ENCODE measurements around the gene SETX. TPM values are rescaled to one million over a fixed set of nuclear protein-coding genes. Genes with fewer than 3 reads are reported as not detected.
"Not testable (repeated sequence)": the region's sequence is repeated elsewhere in the genome, so short reads cannot be mapped to it uniquely, and the experiment has no call there.

The SETX gene
- total RNA-seq, 1 donor from 2014 or later = 56.9 TPM

DNA sequence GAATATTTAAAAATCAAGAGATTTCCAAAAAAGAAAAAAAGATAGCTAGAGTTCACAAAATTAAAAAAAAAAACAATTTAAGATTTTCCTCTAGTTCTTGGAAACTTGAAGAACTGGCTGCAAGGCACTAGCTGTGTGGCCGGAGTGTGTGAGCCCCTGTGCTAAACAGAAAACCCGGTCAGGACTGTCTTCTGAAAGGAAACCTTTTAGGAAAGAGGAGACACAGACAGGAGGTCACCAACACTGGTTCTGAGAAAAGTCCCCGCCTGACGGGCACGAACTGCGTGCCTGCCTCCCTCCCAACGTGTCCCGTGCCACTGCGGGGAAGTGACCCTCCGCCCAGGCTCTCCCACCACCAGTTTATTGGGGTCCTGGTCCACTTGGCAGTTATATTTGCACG, 36.7 kb upstream of the SETX start:
- intact Hi-C loops (cut with DNase I) = no loop called here
- ATAC-seq (no peak), DNase-seq (no peak)
- Histone ChIP-seq H3K27me3 (no peaks in the 10 kb centered on the region), H3K27ac (no peak overlapping the region), H3K4me1 (no peaks in the 10 kb centered on the region), H3K4me3 (no peak overlapping the region), H3K36me3 (peaks cover 98% of the 10 kb centered on the region), H3K9me3 (no peaks in the 10 kb centered on the region)
- TF ChIP-seq, protein P1, sequence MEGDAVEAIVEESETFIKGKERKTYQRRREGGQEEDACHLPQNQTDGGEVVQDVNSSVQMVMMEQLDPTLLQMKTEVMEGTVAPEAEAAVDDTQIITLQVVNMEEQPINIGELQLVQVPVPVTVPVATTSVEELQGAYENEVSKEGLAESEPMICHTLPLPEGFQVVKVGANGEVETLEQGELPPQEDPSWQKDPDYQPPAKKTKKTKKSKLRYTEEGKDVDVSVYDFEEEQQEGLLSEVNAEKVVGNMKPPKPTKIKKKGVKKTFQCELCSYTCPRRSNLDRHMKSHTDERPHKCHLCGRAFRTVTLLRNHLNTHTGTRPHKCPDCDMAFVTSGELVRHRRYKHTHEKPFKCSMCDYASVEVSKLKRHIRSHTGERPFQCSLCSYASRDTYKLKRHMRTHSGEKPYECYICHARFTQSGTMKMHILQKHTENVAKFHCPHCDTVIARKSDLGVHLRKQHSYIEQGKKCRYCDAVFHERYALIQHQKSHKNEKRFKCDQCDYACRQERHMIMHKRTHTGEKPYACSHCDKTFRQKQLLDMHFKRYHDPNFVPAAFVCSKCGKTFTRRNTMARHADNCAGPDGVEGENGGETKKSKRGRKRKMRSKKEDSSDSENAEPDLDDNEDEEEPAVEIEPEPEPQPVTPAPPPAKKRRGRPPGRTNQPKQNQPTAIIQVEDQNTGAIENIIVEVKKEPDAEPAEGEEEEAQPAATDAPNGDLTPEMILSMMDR (IDR thresholded peaks at IDR 0.05) = no peak

DNA sequence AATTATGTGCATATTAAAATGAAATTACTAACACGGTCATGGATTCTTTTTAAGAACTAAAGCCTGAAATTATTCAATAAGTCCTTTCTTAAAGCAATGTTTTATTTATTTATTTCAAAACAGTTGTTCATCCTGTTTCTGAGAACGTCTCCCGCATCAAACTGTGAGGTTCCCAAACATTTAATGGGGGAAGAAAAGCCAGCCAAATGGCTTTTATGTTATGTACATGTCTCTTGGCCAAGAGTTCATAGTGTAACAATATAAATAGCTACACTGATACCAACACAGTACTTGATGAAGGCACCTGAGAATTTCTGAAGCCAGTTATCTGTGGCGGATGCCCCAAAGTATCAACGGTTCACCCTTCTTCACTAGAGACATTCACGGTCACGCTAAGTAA, 36.2 kb upstream of the SETX start:
- Histone ChIP-seq H3K27me3 (no peaks in the 10 kb centered on the region), H3K9me3 (no peaks in the 10 kb centered on the region), H3K27ac (no peak overlapping the region), H3K4me3 (no peak overlapping the region), H3K4me1 (no peaks in the 10 kb centered on the region), H3K36me3 (peaks cover 98% of the 10 kb centered on the region)
- DNase-seq = no peak
- TF ChIP-seq, protein P1 (IDR thresholded peaks at IDR 0.05) = no peak
- no peak for ATAC-seq
- intact Hi-C loops (cut with DNase I) = no loop called here

DNA sequence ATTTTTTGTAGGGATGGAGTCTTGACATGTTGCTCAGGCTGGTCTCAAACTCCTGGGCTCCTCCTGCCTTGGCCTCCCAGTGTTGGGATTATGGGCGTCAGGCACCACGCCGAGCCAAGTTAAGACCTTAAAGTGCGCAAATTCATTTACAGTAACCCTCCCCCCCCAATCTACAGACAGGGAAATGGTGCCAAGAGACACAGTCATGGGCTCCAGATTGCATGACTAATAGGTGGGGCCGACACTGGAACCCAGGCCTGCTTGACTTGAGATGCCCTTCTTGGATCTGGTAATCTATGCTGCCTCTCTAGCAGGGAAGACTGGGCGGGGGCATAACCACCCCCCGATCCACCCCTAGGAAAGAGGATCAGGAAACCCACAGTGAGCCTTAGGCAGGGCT, 32.3 kb upstream of the SETX start:
- Histone ChIP-seq H3K4me1 (peaks cover 5% of the 10 kb centered on the region), H3K4me3 (no peak overlapping the region), H3K27me3 (no peaks in the 10 kb centered on the region), H3K36me3 (peaks cover 78% of the 10 kb centered on the region), H3K9me3 (no peaks in the 10 kb centered on the region), H3K27ac (no peak overlapping the region)
- intact Hi-C loops (cut with DNase I) = no loop called here
- TF ChIP-seq, protein P1 (IDR thresholded peaks at IDR 0.05) = no peak
- ATAC-seq = no peak
- no peak for DNase-seq

DNA sequence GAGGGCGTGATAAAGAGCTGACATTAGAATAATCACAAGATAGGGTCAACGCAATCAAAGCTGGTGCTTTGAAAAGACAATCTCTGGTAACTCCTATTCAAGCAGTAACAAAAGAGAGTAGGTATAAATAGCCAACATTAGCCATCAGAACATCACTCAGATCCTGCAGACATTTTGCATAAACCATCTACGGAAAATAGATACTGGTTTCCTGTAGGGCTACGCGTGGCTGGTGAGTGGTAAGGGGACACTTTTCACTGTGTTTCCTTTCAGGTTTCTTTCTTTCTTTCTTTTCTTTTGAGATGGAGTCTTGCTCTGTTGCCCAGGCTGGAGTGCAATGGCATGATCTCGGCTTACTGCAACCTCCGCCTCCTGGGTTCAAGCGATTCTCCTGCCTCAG, 29.6 kb upstream of the SETX start:
- no peak overlapping the region for H3K27ac ChIP-seq
- peaks cover 5% of the 10 kb centered on the region for H3K4me1 ChIP-seq
- intact Hi-C loops (cut with DNase I) = no loop called here
- no peak overlapping the region for H3K4me3 ChIP-seq
- DNase-seq = no peak
- H3K36me3 ChIP-seq = peaks cover 60% of the 10 kb centered on the region
- ATAC-seq = no peak
- no peaks in the 10 kb centered on the region for H3K9me3 ChIP-seq
- TF ChIP-seq, protein P1 (IDR thresholded peaks at IDR 0.05) = no peak
- H3K27me3 ChIP-seq = no peaks in the 10 kb centered on the region

DNA sequence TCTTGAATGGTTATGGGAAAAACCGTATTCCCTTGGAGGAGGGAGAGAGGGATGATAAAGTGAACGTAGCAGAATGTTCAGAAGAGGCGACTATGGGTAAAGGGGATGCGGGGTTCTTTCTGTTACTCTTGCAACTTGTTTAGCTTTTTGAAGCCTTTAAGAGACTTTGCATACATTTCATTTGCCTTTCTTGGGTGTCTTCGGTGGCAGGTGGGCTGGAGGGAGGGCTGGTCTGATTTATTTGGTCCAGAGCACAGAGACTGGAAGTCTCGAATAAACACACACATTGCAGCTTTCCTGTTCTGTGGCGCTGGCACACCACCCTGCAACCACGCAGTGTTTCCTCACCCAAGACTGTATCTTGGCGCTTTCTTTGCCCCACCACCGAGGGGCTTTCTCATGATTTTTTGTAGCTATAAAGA, 28.7 kb upstream of the SETX start:
- H3K36me3 ChIP-seq = peaks cover 58% of the 10 kb centered on the region
- intact Hi-C loops (cut with DNase I) = no loop called here
- TF ChIP-seq, protein P1 (IDR thresholded peaks at IDR 0.05) = no peak
- no peaks in the 10 kb centered on the region for H3K9me3 ChIP-seq
- ATAC-seq = peak; percentile 49
- no peak overlapping the region for H3K27ac ChIP-seq
- DNase-seq = no peak
- no peak overlapping the region for H3K4me3 ChIP-seq
- peaks cover 5% of the 10 kb centered on the region for H3K4me1 ChIP-seq
- no peaks in the 10 kb centered on the region for H3K27me3 ChIP-seq

DNA sequence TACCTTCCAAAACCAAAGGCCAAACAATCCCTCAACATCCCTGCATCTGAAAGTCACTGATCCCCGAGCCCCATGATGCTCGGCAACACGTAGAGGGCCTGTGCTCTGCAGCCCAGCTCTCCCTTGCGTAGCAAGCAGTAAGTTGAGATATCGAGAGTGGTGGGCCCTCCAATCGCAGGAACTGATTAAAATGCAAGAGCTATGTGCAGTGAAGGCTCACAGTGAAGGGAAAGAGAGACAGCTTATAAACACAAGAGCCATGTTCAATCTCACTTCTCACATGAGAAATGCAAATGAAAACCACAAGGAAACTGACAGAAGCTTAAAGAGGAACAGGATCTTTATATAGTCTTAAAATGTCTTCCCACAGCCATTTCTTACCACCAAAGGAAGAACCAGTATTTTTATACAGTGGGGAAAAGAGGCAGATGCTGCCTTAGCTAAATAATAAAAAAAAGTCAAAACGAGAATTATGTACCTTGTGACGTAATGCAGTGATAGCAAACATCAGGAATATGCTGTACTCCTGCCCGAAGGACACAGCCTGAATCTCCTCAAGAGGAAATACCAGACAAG, 27.3 kb upstream of the SETX start:
- no peak overlapping the region for H3K4me3 ChIP-seq
- peaks cover 44% of the 10 kb centered on the region for H3K36me3 ChIP-seq
- intact Hi-C loops (cut with DNase I) = no loop called here
- H3K27me3 ChIP-seq = no peaks in the 10 kb centered on the region
- H3K9me3 ChIP-seq = no peaks in the 10 kb centered on the region
- ATAC-seq = no peak
- peaks cover 5% of the 10 kb centered on the region for H3K4me1 ChIP-seq
- TF ChIP-seq, protein P1 (IDR thresholded peaks at IDR 0.05) = no peak
- H3K27ac ChIP-seq = no peak overlapping the region
- DNase-seq = no peak

DNA sequence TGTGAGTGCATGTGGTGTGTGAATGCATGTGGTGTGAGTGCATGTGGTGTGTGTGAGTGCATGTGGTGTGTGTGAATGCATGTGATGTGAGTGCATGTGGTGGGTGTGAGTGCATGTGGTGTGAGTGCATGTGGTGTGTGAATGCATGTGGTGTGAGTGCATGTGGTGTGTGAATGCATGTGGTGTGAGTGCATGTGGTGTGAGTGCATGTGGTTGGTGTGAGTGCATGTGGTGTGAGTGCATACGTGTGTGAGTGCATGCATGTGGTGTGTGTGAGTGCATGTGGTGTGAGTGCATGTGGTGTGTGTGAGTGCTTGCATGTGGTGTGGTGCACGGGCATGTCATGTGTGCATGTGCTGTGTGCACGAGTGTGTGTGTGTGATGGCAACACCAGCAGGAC, 23.6 kb upstream of the SETX start:
- H3K4me3 ChIP-seq; H3K9me3 ChIP-seq; H3K27ac ChIP-seq; intact Hi-C loops (cut with DNase I); ATAC-seq; DNase-seq; H3K4me1 ChIP-seq; H3K27me3 ChIP-seq: not testable (repeated sequence)
- H3K36me3 ChIP-seq = peaks cover 33% of the 10 kb centered on the region

DNA sequence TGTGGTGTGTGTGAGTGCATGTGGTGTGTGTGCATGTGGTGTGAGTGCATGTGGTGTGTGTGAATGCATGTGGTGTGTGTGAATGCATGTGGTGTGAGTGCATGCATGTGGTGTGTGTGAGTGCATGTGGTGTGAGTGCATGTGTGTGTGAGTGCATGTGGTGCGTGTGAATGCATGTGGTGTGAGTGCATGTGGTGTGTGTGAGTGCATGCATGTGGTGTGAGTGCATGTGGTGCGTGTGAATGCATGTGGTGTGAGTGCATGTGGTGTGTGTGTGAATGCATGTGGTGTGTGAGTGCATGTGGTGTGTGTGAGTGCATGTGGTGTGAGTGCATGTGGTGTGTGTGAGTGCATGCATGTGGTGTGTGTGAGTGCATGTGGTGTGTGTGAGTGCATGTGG, 23.0 kb upstream of the SETX start:
- DNase-seq; intact Hi-C loops (cut with DNase I): not testable (repeated sequence)
- H3K36me3 ChIP-seq = peaks cover 33% of the 10 kb centered on the region

More for the DNA sequence above, 23.0 kb upstream of the SETX start:
- H3K27ac ChIP-seq, H3K9me3 ChIP-seq, ATAC-seq, H3K4me3 ChIP-seq, H3K27me3 ChIP-seq, H3K4me1 ChIP-seq: not testable (repeated sequence)

Data from upper lobe of right lung (tissue), 1 donor.